Measurements from ENCODE around the gene ENO2.

GRCh38 chr12:6952121-6952862, 37.9 kb downstream of the ENO2 start:
- TF ChIP-seq POLR2A (IDR thresholded peaks at IDR 0.05) (no peak), CTCF (IDR thresholded peaks at IDR 0.05) (no peak)
